GM12892 (cell line): ENCODE data around the gene EHBP1.

Source experiments
- POLR2A ChIP-seq: IDR thresholded peaks from 2 replicates; pipeline ENCODE4 v1.6.1; 2011; ENCODE audit warnings: low read depth, low read length, control low read depth
- POLR2AphosphoS5 ChIP-seq: IDR thresholded peaks from 2 replicates; pipeline ENCODE4 v1.6.1; 2011; ENCODE audit warnings: low read depth, low read length, control low read depth

GRCh38 chr2:62884086-62884485 lies 178.6 kb downstream of the EHBP1 start:
- no peak for TF ChIP-seq POLR2A
- no peak for TF ChIP-seq POLR2AphosphoS5
